ENCODE data around the gene SRD5A3.
A peak's percentile ranks its signal among the peaks of the same experiment; 100 is the strongest.

The SRD5A3 gene

DNA sequence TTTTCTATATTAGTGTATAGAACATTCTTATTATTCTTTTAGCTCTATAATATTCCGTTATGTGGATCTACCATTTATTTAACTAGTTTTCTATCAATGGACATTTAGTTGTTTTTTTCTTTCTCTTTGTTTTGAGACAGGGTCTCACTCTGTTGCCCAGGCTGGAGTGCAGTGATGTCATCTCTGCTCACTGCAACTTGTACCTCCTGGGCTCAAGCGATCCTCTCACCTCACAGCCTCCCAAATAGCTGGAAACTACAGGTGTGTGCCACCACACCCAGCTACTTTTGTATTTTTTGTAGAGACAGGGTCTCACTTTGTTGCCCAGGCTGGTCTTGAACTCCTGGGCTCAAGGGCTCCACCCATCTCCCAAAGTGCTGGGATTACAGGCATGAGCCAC is 60.5 kb downstream of the SRD5A3 start:
- DNase-seq: no peak

DNA sequence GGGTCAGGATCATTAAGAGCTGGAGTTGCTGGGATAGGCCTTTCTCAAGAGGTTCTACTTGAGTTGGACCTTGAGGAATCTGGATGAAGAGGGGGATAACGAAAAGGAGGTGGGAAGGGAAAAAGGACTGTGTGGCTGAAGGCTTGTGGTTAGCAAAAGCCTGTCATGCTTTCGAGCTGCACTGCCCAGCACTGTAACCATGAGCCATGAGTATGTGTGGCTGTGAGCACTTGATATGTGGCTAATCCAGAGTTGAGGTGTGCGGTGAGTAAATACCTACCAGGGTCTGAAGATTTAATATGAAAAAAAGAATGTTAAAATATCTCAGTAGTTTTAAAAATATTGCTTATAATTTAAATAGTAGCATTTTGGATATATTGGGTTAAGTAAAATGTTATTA is 61.1 kb downstream of the SRD5A3 start:
- DNase-seq: no peak

DNA sequence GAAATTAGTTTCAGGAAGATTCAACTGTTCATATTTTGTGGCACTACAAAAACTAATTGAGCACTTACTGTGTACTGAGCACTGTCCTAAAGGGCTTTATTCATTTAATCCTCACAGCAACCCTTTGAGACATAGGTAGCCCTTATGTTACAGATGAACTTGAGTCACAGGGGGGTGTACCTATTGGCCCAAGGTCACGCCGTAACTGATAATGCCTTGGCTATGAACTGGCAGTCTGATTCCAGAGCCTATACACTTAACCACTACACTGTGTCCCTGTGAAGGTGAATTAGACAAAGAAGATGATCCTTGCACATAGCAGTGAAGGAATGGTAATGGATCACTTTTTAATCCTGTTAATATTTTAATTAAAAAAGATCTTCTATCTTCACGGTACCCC is 61.7 kb downstream of the SRD5A3 start:
- no peak for DNase-seq

DNA sequence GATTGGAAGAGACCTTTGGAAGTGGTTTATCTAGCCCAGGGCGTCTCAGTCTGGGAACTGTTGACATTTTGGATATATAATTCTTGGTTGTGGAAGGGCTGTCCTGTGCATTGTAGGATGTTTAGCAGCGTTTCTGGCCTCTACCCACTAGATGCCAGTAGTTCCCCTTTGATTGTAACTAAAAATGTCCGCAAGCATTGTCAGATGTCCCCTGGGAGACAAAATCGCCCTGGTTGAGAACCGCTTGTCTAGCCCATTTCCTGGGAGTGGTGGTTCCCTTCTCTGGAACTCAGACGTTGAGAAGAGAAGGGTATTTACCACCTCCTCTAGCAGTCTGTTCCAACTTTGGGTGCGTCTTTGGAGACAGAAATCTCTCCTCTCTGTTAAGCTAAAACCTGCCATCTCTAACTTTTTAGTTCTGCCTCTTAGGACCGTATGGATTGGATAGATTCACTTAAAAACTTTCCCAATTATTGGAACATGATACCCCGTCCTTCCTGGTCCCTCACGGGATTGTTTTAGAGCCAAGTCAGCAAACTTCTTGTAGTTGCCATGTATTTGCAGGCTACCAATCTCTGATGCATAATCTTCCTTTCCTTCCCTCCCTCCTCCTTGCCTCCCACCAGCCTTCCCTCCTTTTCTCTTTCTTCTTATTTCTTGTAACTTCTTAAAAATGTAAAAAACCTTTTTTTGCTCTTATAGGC is 63.6 kb downstream of the SRD5A3 start:
- peak in 5 of 58 donors; percentile 6 to 26 (median 23) for DNase-seq

DNA sequence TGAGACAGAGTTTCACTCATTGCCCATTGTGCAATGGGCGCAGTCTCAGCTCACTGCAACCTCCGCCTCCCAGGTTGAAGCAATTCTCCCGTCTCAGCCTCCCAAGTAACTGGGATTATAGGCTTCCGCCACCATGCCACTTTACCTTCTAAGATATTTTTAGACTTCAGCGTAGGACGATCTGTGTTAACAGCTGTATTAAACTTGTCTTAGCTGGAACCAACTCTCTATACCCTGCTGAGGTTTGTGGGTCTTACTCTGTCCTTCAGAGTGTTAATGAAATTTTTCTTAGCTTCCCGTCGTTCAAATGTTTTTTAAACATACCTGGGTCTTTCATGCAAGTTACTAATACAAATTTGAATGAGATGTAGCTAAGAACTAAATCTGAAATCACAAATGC is 64.4 kb downstream of the SRD5A3 start:
- DNase-seq: no peak

DNA sequence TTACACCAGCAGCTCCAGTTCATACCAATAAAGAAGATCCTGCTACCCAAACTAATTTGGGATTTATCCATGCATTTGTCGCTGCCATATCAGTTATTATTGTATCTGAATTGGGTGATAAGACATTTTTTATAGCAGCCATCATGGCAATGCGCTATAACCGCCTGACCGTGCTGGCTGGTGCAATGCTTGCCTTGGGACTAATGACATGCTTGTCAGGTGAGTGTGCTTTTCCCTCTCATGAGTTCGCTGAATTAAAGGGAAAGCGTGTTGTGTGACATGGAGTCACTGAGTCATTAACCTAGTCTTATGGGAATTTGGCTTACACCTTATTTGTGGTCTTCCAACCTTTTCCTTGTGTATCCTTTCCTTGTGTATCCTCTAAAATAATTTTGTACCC is 65.6 kb downstream of the SRD5A3 start:
- DNase-seq: no peak

DNA sequence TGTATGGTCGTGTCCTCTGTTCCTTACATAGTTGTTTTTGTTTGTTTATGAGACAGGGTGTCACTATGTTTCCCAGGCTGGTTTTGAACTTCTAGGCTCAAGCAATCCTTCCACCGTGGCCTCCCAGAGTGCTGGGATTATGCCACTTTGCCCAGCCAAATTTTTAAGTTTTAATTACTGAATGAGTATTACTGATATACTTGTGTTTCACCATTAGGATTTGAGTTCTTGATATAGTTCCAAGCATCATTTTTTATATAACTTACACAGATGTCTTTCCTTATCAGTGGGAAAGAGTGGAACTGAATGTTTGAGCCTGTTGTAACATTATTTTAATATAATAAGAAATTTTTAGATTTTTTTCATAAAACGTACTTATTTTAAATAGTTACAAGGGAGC is 70.1 kb downstream of the SRD5A3 start:
- DNase-seq: no peak

All from anterior cingulate cortex (tissue), 58 donors.